IPS-18a (cell line): ENCODE results near the gene TOPORS.
"Not testable (repeated sequence)": the region's sequence is repeated elsewhere in the genome, so short reads cannot be mapped to it uniquely, and the experiment has no call there.

Experiments
- H3K27ac ChIP-seq: one replicate; pipeline ENCODE4 v1.5.1; 2013; ENCODE audit warnings: low read length
- H3K27me3 ChIP-seq: one replicate; pipeline ENCODE4 v1.6.1; 2013; ENCODE audit warnings: mild to moderate bottlenecking, low read length; ENCODE audit not compliant: control insufficient read depth, insufficient read depth
- H3K36me3 ChIP-seq: one replicate; pipeline ENCODE4 v1.6.1; 2013; ENCODE audit warnings: low read depth, low read length; ENCODE audit not compliant: control insufficient read depth
- H3K4me1 ChIP-seq: one replicate; pipeline ENCODE4 v1.6.1; 2013; ENCODE audit warnings: low read depth, low read length; ENCODE audit not compliant: control insufficient read depth
- H3K4me3 ChIP-seq: one replicate; pipeline ENCODE4 v1.5.1; 2013; ENCODE audit warnings: low read length
- H3K9ac ChIP-seq: one replicate; pipeline ENCODE4 v1.6.1; 2013; ENCODE audit warnings: mild to moderate bottlenecking, low read length, moderate library complexity
- H3K9me3 ChIP-seq: one replicate; pipeline ENCODE4 v1.6.1; 2013; ENCODE audit warnings: low read depth, low read length; ENCODE audit not compliant: control insufficient read depth

The TOPORS gene

GRCh38 chr9:32552172-32552872 is at the start of gene TOPORS, which contains the start of gene SMIM27:
TSS of gene TOPORS (minus strand) at chr9:32552586. CDS start at chr9:32552436, 150 bp downstream.
TSS of gene SMIM27 (plus strand) at chr9:32552327. CDS start at chr9:32552435, 108 bp downstream.
- Histone ChIP-seq H3K27me3 (no peaks in the 10 kb centered on the region), H3K27ac (peak within 1 kb of the TSS; percentile 89), H3K36me3 (no peaks in the 10 kb centered on the region), H3K4me3 (peak within 1 kb of the TSS; percentile 79), H3K9me3 (no peaks in the 10 kb centered on the region), H3K4me1 (peaks cover 3% of the 10 kb centered on the region), H3K9ac (peak within 1 kb of the TSS; percentile 92)

GRCh38 chr9:32599021-32599420 is 46.6 kb upstream of the TOPORS start:
- H3K4me3 ChIP-seq, H3K27me3 ChIP-seq, H3K9ac ChIP-seq, H3K36me3 ChIP-seq, H3K9me3 ChIP-seq, H3K27ac ChIP-seq, H3K4me1 ChIP-seq: not testable (repeated sequence)

- H3K4me3 ChIP-seq = no peak overlapping the region
- no peaks in the 10 kb centered on the region for H3K9me3 ChIP-seq
- H3K4me1 ChIP-seq = no peaks in the 10 kb centered on the region
- H3K27ac ChIP-seq = no peak overlapping the region
- H3K27me3 ChIP-seq = no peaks in the 10 kb centered on the region
- no peak overlapping the region for H3K9ac ChIP-seq
- H3K36me3 ChIP-seq = no peaks in the 10 kb centered on the region
These were observed 44.5 kb upstream of the TOPORS start for GRCh38 chr9:32596936-32597335.

GRCh38 chr9:32596096-32596865 is 43.9 kb upstream of the TOPORS start:
- Histone ChIP-seq H3K27me3 (no peaks in the 10 kb centered on the region), H3K4me3 (no peak overlapping the region), H3K36me3 (no peaks in the 10 kb centered on the region), H3K9ac (no peak overlapping the region), H3K9me3 (no peaks in the 10 kb centered on the region), H3K27ac (no peak overlapping the region), H3K4me1 (no peaks in the 10 kb centered on the region)

- H3K36me3 ChIP-seq = no peaks in the 10 kb centered on the region
These were observed 38.5 kb upstream of the TOPORS start for GRCh38 chr9:32590898-32591297.

GRCh38 chr9:32590476-32590875 is 38.1 kb upstream of the TOPORS start:
- Histone ChIP-seq H3K27me3 (no peaks in the 10 kb centered on the region), H3K36me3 (no peaks in the 10 kb centered on the region), H3K27ac (no peak overlapping the region), H3K4me1 (no peaks in the 10 kb centered on the region), H3K9me3 (no peaks in the 10 kb centered on the region), H3K4me3 (no peak overlapping the region), H3K9ac (no peak overlapping the region)

More at GRCh38 chr9:32590898-32591297, 38.5 kb upstream of the TOPORS start:
- Histone ChIP-seq H3K27ac (no peak overlapping the region), H3K4me1 (no peaks in the 10 kb centered on the region), H3K9ac (no peak overlapping the region), H3K9me3 (no peaks in the 10 kb centered on the region), H3K27me3 (no peaks in the 10 kb centered on the region), H3K4me3 (no peak overlapping the region)

- no peaks in the 10 kb centered on the region for H3K9me3 ChIP-seq
- no peaks in the 10 kb centered on the region for H3K4me1 ChIP-seq
- H3K36me3 ChIP-seq = no peaks in the 10 kb centered on the region
- H3K27me3 ChIP-seq = no peaks in the 10 kb centered on the region
- H3K4me3 ChIP-seq = no peak overlapping the region
- no peak overlapping the region for H3K27ac ChIP-seq
- H3K9ac ChIP-seq = no peak overlapping the region
These were observed 36.8 kb upstream of the TOPORS start for GRCh38 chr9:32589083-32589723.

GRCh38 chr9:32587901-32588300 is 35.5 kb upstream of the TOPORS start:
- Histone ChIP-seq H3K36me3 (no peaks in the 10 kb centered on the region), H3K27me3 (no peaks in the 10 kb centered on the region), H3K4me1 (no peaks in the 10 kb centered on the region), H3K9me3 (no peaks in the 10 kb centered on the region), H3K27ac (no peak overlapping the region), H3K9ac (no peak overlapping the region), H3K4me3 (no peak overlapping the region)

- Histone ChIP-seq H3K9me3 (no peaks in the 10 kb centered on the region), H3K27me3 (no peaks in the 10 kb centered on the region), H3K4me3 (no peak overlapping the region), H3K4me1 (peaks cover 5% of the 10 kb centered on the region), H3K9ac (no peak overlapping the region), H3K27ac (no peak overlapping the region), H3K36me3 (no peaks in the 10 kb centered on the region)
These were observed 32.4 kb upstream of the TOPORS start for GRCh38 chr9:32584784-32585183.

- Histone ChIP-seq H3K9me3 (no peaks in the 10 kb centered on the region), H3K4me3 (no peak overlapping the region), H3K9ac (no peak overlapping the region), H3K4me1 (peaks cover 5% of the 10 kb centered on the region), H3K36me3 (no peaks in the 10 kb centered on the region), H3K27me3 (no peaks in the 10 kb centered on the region), H3K27ac (no peak overlapping the region)
These were observed 29.2 kb upstream of the TOPORS start for GRCh38 chr9:32581512-32582143.

- no peaks in the 10 kb centered on the region for H3K36me3 ChIP-seq
- H3K9me3 ChIP-seq = no peaks in the 10 kb centered on the region
- H3K27ac ChIP-seq = no peak overlapping the region
- H3K27me3 ChIP-seq = no peaks in the 10 kb centered on the region
- no peak overlapping the region for H3K9ac ChIP-seq
- no peak overlapping the region for H3K4me3 ChIP-seq
- peaks cover 5% of the 10 kb centered on the region for H3K4me1 ChIP-seq
These were observed 28.4 kb upstream of the TOPORS start for GRCh38 chr9:32580631-32581300.
